SU-DHL-6 (cell line): ENCODE measurements around the gene PWP2.

ENCODE experiments used
- CTCF ChIP-seq: fragments of 200-600 bp; sonication (generic); IDR thresholded peaks from one replicate; pipeline ENCODE4 v1.5.1; 2017; ENCODE audit warnings: antibody characterized with exemption, mild to moderate bottlenecking, low read length, moderate library complexity; ENCODE audit not compliant: insufficient read depth, poor library complexity, severe bottlenecking
- EZH2phosphoT487 ChIP-seq: fragments of 200-600 bp; sonication (generic), shearing (Covaris generic); conservative IDR thresholded peaks from 2 replicates; pipeline ENCODE4 v1.6.1; 2018; ENCODE audit warnings: mild to moderate bottlenecking, antibody characterized with exemption, low read length, moderate library complexity, mixed read lengths

GRCh38 chr21:44093761-44094160 is 13.4 kb upstream of the PWP2 start:
- TF ChIP-seq CTCF: no peak
- no peak for TF ChIP-seq EZH2phosphoT487
